NT2/D1 (cell line): ENCODE measurements around the gene FOSL1.

Experiments
- SUZ12 ChIP-seq: IDR thresholded peaks from 2 replicates; pipeline ENCODE4 v1.6.1; 2011; ENCODE audit not compliant: insufficient read length, insufficient read depth; ENCODE audit errors: extremely low read depth
- YY1 ChIP-seq: IDR thresholded peaks from 2 replicates; pipeline ENCODE4 v1.6.1; 2011; ENCODE audit not compliant: insufficient read length, insufficient read depth
- ZNF274 ChIP-seq: IDR thresholded peaks from 2 replicates; pipeline ENCODE4 v1.6.1; 2011; ENCODE audit warnings: mild to moderate bottlenecking, low read depth, low read length

DNA sequence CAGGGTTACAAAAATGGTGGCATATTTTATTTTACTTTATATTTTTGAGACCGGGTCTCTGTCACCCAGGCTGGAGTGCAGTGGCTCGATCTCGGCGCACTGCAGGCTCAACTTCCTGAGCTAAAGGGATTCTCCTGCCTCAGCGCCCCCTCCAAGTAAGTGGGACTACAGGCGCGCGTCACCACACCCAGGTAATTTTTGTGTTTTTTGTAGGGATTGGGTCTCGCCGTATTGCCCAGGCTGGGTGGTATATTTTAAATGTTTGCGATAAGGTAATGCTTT is 652 bp upstream of the FOSL1 start:
- no peak for TF ChIP-seq SUZ12
- no peak for TF ChIP-seq YY1
- no peak for TF ChIP-seq ZNF274
